Lower leg skin (tissue), 3 donors: Measurements from ENCODE around the gene KIF15.

Experiments
- CTCF ChIP-seq, 3 donors: fragments of 450-650 bp; IDR thresholded peaks; one replicate each; pipeline ENCODE4 v1.5.1; 2016; ENCODE audit warnings: antibody characterized with exemption in 3 of 3, mild to moderate bottlenecking in 3 of 3, moderate library complexity in 2 of 3
- POLR2A ChIP-seq, 2 donors: fragments of 450-650 bp; IDR thresholded peaks; one replicate each; pipeline ENCODE4 v1.6.1; 2016 to 2017; ENCODE audit warnings: antibody characterized with exemption in 2 of 2, mild to moderate bottlenecking in 1 of 2, moderate library complexity in 1 of 2

DNA sequence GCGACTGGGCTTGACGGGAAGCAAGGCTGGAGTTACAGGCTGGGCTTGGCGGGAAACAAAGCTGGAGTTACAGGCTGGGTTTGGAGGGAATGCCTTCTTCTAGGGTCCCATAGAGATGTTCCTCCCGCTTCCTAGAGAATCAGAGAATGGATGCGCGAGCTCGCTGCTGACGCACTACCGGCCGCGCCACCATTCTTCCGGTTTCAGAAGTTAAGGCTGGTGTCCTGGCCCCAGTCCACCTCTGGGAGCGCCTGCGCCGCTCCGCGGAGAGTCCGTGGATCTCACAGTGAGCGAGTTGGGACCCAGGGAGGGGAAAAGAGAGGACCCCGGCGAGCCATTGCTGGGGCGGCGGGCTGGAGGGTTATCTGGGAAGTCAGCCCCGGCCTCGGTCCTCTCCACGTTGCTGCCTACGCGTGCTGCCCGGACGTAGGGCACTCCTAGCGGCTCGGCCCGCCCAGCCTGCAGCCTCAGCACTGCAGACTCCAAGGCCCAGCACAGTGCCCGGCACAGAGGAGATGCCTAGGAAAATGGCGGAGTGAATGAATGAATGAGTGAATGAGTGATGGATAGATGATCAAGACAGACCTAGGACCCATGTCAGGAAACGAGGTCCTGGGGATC lies 49.0 kb upstream of the KIF15 start, which contains the start of gene ZNF502:
- TF ChIP-seq POLR2A (IDR thresholded peaks at IDR 0.05) (no peak), CTCF (IDR thresholded peaks at IDR 0.05) (no peak)
